Measurements from ENCODE around the gene EML5.
"Not testable (repeated sequence)": the region's sequence is repeated elsewhere in the genome, so short reads cannot be mapped to it uniquely, and the experiment has no call there.

Gene EML5

DNA sequence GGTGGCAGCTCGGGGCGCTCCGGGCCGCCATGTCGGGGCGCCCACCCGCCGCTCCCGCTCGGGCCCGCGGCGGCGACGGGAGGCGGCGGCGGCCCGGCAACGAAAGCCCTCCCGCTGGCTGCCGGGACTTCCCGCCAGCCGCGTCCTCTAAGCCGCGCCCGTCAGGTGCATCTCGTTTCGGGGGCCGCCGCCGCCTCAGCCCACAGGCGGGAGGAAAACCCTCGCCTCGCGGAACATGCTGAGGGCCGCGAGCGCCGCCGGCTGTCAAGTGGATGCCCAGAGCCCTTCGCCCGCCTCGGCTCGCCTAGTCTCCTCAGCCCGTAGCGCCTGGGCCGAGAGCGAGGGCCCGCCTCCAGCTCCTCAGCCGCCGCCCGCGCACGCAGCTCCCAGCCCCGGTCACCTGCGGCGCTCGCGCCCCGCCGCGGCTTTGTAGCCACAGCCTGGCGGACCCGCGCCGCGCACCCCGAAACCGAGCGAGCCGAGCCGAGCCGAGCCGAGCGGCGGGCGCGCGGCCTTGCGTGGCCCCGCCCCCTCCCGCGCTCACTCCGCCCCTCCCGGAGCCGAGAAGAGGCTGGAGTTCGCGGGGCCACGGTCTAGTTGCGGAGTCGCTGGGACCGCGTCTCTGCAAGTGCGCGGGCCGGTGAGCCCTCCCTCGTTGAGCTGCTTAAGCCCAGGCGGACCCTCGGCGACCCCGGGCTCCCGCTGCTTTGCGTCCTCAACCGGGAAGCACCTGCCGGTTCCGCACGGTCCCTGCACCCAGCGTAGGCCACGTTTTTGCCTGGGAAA is at the start of gene EML5:
Gene EML5 (minus strand): TSS at position 481 of the 786 bp plus-strand sequence. CDS start 450 bp downstream, at position 31.
- peak; percentile 91 for DNase-seq (ENCODE audit: low spot score)

DNA sequence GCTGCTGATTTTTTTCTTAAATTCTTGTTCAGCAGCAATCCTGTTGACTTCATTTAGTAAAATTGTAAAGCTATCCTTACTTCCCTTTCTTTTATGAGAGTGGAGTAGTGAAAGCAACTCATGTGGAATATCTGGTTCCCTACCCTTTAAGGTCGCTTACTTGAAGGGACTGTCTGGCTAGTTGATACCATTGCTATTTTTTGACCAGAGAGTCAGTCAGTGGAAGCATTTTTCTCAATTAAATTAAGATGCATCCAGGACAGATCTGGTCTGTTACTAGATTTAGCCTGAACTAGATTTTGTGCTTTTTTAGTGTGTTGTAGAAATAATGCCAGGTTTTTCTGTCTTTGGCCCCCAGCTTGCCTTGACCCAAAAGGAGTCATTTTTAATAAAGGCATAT is 49.7 kb upstream of the EML5 start:
- DNase-seq (ENCODE audit: low spot score): no peak

DNA sequence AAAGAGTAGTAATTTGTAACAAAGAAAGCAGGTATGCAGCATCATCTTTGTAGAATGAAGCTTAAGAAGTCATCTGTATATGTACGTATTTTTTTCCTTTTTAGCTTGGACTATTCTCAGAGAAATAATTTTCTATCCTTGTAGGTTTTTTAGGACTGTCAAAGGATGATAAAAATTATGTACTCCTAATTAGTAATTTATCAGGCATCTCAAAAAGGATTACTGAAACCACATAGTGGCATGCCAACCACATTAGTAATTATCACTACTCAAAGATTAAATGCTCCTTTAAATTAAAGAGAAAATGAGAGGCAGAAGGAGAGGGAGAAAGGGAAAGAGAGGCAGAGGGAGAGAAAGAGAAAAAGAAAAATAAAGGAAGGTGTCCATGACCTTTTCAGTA is 49.0 kb upstream of the EML5 start:
- no peak for DNase-seq (ENCODE audit: low spot score)

DNA sequence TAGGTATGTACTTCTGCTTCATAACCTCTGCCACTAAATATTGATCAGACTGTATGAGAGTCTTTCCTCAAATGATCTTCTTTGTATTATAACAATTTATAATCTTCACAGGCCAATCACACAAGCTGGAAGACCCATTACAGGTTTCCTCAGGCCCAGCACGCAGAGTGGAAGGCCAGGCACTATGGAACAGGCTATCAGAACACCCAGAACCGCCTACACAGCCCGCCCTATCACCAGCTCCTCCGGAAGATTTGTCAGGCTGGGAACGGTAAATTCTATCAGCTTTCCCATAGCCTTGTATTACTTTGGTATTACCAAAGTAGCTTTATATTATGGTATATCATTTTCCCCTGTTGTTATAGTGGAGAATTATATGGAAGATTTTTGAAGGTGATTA is 48.2 kb upstream of the EML5 start:
- no peak for DNase-seq (ENCODE audit: low spot score)

DNA sequence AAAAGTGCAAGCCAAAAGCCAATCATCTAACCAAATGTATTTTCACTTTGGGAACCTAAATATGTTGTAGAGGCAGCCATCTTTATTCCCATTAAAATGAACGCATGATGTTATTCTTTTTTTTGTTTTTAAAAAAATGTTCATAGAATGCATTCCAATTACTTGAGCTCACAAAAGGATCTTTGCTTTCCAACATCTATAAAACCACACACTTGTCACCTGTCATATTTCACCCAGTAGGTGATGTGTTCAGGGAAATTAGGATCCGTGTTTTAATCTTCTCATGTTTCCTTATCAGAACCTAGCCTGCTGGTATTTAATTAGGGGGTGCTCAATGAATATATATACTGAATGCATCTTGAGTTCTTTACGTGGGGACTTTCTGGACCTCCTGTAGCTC is 45.3 kb upstream of the EML5 start:
- no peak for DNase-seq (ENCODE audit: low spot score)

DNA sequence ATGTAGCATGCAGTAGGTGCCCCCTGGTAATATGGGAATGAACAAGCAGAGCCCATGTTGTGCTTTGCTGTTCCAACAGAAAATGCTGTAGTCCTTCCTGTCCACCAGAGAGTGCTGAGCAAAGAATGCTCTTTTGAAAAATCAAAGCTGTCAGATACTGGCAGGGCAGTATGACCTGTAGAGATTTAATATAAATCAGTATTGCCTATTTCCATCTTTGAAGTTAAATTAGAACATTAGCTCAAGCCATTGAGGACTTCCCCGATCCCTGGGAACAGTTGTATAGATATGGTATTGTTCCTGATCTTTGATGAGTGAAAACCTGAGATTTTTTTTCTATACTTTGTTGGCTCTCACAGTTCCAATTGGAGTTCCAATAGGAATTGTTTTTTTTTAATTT is 44.7 kb upstream of the EML5 start:
- DNase-seq (ENCODE audit: low spot score): no peak

DNA sequence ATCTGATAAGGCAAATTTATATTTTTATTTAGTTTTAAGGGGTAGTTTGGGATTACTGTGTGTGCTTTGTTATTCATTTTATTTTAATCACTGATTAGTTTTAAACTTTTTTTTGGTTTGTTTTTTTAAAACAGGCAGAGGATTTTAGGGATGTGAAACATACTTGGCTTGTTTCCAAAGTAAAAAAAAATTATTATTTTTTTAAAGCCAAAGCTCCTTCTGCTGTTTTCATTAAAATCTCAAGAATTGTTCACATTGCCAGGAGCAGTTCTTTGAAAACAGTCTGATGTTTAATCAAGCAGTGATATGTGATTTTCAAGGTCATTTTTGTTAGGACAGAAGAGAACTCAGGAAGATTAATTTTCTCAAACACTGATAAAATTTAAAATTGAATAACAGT is 42.9 kb upstream of the EML5 start:
- DNase-seq (ENCODE audit: low spot score): no peak

DNA sequence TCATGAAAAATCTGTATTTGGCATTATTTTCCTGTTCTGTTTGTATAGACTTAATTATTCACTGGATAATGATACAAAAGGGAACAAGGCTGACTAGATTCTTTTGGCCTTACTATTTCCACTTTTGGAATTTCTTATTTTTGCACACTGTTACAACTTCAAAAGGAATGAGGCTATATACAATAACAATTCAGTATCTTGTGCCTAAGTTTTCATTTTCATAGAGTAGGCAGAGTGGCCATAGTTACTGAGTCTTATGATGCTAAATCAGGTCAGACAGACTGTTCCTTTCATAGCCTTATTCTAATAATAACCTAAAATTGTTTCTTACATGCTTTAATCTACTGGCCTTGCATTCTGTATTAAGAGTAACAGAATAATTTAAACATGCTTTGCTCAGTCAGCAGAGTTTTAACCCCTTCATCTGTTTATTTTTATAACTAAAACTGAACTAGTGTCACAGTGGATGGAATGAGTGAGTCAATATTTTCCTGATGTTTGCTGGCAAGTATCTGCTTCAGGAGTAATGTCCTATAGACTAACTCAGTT is 42.2 kb upstream of the EML5 start:
- no peak for DNase-seq (ENCODE audit: low spot score)

DNA sequence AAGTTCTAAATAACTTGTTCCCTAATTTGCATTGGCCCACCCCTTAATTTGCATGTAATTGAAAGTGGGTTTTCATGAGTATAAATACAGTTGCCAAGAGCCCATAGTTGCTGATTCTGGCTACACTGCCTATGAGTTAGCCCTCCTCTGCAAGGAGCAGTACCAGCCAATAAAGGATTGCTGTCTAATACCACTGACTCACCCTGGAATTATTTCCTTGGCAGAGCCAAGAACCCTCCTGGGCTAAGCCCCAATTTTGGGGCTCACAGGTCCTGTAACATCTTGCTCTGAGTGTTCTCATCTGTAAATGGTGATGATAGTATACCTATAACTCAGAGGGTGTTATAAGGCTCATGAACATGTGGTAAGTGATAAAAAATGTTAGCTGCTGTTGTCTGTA is 38.5 kb upstream of the EML5 start:
- no peak for DNase-seq (ENCODE audit: low spot score)

DNA sequence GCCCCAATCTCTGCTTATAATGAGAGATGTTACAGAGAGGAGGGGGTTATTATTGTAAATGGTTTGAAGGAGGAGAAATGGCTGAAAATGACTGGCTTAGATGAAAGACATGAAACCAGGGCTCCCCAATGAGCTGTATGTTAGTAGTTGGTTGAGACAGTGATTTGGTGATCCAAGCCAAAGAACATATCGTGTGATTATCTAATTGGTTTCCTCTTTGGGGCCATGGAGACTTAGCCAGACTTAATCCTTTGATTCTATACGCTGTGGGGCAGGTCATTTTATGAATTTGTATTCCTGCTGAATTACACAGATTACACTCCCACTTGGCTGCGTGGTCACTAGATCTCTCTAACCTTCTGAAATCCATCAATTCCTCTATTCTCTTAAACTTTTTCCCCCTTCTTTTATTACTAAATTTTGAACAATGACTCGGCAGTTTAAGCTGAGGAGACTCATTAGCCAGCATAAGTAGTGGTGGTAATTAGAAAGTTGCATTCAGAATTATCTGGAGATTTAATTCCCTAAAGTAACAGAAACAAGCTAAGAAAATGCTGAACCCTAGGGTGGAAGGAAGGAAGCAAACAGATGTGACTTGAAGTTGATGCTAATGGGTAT is 37.0 kb upstream of the EML5 start:
- DNase-seq (ENCODE audit: low spot score): no peak

DNA sequence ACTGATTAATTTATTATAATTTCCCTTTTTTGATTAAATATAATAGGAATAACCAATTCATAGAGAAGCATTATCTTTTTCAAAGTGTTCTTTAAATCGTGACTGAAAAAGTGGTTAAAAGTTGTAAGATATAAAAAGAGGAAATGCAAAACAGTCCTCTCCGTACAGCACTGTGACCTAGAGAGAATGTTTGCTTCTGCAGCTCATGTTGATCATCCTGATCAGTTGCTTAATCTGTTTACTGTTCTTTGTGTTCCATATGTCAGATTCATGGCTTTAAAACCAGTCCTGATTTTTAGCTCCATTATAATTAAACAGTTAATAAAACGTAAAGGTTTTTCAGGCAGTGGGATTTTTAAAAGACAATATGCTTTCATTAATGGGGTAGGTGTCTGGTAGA is 36.4 kb upstream of the EML5 start:
- no peak for DNase-seq (ENCODE audit: low spot score)

DNA sequence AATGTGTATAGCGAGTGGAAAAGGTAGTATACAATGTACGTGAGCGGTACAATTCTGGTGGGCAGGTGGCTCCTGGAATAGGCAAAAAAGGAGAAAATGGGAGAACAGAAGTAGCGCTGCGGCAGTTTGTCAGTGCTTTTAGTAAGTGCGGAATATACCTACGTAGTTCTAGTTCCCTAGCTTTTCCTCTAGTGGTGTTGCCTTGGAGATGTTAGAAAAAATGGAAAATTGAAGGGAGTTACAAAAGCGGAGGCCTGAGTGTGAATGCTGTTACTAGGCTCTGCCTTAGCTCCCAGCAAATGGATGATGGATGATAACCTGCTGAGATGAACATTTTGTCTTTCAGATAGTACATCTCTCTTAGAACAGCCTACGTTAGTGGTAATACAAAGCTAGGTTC is 32.8 kb upstream of the EML5 start:
- no peak for DNase-seq (ENCODE audit: low spot score)

DNA sequence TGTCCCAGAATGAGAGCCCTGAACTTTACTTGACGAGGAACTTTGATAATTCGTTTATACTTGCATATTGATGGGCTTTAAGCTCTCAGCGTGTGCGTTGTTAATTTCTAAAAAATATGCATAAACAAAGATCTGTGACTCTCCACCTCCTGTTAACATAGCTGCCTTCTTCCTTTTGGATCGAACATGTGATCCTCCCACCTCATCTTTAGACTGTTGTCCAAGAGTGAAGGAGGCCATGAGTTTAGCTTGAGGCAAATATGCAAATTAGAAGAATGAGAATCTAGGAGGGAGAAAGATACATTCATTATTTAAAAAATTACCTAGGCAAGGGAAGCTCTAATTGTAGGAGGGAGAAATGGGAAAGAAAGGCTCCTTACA is 32.3 kb upstream of the EML5 start:
- DNase-seq (ENCODE audit: low spot score): no peak

DNA sequence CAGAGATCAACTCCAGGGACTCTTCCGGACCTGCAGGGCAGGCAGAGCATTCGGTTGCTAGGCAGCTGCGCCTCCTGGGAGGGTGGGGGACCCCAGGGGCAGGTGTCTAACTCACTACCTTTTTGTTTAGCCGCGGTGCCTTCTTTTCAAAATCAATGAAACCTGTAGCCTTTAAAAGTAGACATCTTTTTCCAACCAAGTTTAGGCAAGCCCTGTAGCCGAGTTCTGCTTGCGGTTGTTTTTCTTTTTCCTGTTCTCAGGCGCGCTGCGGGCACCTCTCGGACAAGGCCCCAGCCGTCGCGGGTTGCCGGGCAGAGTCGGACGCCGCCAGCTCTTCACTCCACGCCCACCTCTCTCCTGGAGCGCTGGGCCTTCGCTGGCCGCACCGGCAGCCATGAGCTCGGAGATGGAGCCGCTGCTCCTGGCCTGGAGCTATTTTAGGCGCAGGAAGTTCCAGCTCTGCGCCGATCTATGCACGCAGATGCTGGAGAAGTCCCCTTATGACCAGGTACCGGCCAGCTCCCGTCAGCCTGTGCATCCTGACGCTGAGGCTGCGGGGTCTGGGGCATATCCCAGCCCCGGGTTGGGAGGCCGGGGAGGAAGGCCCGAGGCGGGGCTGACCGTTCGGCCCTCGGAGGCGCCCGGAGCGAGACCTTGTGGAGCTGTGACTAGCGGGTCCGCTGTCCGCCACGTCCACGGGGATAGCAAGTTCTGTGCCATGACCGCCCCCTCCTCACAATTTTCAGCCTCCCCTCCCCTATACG is 31.7 kb upstream of the EML5 start, which contains the start of gene TTC8:
Gene TTC8 (plus strand): TSS at position 338 of the 764 bp plus-strand sequence. CDS start 57 bp downstream, at position 395.
- DNase-seq (ENCODE audit: low spot score): peak; percentile 91

DNA sequence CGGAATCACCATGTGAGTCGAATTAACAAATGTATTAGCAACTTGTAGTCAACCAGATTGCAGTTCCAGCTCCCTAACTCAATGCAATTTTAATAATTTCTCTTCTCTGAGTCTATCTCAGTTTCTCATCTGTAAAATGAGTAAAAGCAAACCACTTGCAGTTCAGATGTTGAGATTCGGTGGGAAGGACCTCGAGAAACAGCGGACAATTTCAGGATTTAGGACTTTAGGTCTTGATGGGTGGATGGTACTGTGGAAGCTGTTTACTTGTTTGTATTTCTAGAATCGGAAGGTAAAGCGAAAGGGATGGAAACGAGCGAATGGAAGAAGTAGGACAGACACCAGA is 31.2 kb upstream of the EML5 start:
- DNase-seq (ENCODE audit: low spot score): no peak

DNA sequence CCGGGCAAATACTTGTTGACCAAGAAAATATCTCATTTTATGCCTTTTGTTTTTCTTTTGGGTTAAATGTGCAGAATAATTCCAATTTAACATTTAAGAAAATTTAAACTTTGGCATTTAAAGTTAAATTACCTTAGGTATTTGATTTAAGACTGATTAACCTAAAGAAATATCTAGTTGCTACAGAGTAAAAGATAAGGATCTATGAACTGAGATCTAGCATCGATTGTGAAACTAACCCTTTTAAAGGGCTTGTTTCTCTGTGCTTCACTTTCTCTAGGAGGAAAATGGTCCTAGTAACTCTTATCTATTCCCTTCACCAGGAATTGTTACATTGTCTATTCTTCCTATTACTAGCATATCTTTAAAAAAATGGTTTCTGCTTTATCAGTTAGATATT is 29.1 kb upstream of the EML5 start:
- DNase-seq (ENCODE audit: low spot score): no peak

DNA sequence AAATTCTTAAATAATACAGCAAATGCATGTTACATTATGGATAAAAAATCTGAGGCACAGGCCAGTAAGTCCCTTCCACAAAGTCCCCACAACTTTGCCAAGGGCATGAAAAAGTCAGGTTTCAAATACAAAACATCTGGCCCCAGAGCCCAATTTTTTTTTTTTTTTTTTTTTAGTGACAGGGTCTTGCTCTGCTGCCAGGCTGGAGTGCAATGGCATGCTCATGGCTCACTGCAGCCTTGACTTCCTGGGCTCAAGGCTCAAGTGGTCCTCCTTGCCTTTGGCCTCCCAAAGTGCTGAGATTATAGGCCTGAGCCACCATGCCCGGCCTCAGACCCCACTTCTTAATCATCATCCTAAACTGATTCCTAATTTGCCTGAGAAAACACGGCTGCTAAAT is 28.6 kb upstream of the EML5 start:
- no peak for DNase-seq (ENCODE audit: low spot score)

DNA sequence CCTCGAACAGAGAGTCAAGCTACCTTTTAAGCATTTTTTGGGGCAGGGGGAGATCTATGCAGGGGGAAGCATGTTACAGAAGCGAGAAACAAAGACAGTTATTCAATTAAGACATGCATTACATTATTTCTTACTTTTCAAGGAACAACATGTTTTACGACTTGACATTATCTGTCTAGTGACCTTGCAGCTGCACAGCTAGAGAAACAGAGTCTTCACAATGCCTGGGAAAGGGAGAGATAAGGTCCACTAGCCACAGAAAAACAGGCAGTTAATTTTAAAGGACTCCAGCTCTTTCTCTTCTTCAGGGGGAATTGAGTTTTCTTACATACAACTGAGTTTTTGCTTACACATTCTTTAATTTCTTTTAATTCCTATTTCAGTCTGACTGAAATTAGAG is 26.9 kb upstream of the EML5 start:
- not testable (repeated sequence) for DNase-seq (ENCODE audit: low spot score)

DNA sequence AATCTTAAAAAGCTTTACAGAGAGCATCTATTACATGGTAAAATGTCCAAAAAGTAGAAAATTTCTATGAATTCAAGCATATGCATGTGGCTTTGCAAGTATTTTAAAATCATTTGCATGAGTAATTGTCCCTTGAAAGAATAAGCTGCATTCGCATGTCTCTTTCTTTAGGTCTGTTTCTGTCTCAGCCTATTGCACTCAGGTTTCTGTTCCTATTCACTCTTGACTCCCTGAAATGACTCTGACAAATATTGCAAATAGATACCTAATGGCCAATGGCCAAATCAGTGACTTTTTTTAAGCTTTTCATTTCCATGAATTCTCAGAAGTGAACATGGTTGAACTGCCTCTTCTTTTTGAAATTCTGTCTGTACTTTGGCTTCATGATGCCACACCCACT is 25.3 kb upstream of the EML5 start:
- no peak for DNase-seq (ENCODE audit: low spot score)

DNA sequence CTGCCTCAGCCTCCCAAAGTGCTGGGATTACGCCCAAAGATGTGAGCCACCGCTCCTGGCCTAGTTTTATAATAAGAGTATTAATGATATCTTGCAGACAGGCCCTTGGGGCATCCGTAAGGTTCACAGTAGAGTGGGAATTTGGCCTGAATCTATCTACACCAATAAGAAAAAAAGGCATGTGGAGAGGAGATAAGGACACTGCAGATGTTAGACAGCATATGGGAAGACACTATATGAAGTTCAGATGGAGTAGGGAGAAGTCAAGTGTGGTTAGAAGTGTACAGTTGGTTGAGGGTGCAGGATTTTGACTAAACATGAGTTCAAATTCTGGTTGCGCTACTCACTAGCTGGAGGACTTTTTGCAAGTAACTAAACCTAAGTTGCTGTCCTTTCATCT is 23.2 kb upstream of the EML5 start:
- no peak for DNase-seq (ENCODE audit: low spot score)

DNA sequence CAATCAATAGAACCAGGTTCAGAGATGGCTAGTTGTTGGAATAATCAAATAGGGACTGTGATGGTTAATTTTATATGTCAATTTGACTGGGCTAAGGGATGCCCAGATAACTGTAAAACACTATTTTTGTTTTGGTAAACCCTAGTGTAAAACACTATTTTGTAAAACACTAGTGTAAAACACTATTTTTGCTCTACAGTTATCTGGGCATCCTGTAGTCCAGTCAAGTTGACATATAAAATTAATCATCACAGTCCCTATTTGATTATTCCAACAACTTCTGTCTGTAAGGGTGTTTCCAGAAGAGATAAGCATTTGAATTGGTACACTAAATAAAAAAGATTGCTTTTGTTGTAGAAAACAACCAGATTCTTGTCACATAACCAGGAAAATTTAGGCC is 15.6 kb upstream of the EML5 start:
- DNase-seq (ENCODE audit: low spot score): no peak

DNA sequence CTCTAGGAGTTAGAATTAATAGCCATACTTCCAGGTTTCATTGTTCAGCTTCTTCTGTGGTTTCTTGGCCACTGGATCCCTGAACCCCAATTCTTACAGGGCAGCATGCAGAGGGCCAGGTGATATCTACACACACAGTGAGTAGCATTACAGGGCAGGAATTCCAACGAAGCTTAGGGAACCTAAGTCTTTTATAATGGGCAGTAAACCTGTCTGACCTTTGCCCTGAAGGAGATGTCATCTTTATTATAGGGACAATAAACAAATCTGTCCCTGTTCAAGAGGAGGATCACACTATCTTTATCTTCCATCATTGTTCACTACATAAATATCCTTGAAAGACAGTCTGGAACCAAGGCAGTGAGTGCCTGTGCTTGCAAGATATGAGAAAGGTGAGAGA is 11.7 kb upstream of the EML5 start:
- no peak for DNase-seq (ENCODE audit: low spot score)

DNA sequence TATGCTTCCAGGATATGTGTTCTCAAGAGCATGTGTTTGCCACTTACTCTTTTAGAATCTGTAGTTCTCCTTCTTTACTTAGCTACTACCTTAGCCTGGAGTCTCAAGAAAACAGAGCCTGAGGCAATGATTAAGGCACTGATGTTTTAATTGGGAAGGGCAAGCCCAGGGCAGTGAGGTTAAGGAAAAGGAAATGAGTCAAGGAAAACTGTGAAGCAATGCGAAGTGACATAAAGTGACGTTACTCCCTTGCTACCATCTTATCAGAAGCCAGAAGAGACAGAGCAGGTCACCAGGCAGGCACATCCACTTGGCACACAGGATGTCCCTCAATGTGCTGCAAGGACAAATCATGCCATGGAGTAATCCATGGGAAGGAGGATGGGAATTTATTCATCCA is 11.3 kb upstream of the EML5 start:
- DNase-seq (ENCODE audit: low spot score): no peak

Data from SW480 (cell line).